ENCODE results near the gene APBA2.

DNA sequence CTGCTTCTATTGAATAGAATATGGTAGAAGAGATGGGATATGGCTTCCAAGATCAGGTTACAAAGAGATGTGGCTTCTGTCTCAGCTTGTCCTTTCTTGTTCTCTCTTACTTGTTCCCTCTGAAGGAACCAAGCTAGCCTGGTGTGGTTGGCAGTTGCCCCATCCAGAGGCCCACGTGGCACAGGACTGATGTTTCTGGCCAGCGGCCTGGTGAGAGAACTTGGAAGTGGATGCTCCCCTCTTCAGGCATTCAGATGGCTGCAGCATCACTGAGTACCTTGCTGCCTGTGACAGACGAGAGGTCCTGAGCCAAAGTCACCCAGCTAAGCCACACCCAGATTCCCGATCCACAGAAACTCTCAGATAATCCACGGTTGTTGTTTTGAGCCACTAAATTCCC, 200.2 kb downstream of the APBA2 start:
- TF ChIP-seq, protein P1, sequence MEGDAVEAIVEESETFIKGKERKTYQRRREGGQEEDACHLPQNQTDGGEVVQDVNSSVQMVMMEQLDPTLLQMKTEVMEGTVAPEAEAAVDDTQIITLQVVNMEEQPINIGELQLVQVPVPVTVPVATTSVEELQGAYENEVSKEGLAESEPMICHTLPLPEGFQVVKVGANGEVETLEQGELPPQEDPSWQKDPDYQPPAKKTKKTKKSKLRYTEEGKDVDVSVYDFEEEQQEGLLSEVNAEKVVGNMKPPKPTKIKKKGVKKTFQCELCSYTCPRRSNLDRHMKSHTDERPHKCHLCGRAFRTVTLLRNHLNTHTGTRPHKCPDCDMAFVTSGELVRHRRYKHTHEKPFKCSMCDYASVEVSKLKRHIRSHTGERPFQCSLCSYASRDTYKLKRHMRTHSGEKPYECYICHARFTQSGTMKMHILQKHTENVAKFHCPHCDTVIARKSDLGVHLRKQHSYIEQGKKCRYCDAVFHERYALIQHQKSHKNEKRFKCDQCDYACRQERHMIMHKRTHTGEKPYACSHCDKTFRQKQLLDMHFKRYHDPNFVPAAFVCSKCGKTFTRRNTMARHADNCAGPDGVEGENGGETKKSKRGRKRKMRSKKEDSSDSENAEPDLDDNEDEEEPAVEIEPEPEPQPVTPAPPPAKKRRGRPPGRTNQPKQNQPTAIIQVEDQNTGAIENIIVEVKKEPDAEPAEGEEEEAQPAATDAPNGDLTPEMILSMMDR (IDR thresholded peaks at IDR 0.05), result no peak
- TF ChIP-seq EZH2 (IDR thresholded peaks at IDR 0.05) (no peak), EZH2phosphoT487 (IDR thresholded peaks at IDR 0.05) (no peak)
